BJ (cell line): ENCODE results near the gene LSM3. TPM values are rescaled to one million over a fixed set of nuclear protein-coding genes. Genes with fewer than 3 reads are reported as not detected.

Experiments
- CTCF ChIA-PET: fragments of 350-600 bp; formaldehyde crosslinking; extraction: SDS; loops from one replicate; lab custom pipeline; 2021; ENCODE audit warnings: antibody characterized with exemption, inconsistent platforms; lab: Yijun Ruan, JAX
- POLR2A ChIA-PET: fragments of 300-600 bp; sonication (Branson Sonifier 250); formaldehyde crosslinking; extraction: SDS; loops from one replicate; lab custom pipeline; 2021; ENCODE audit warnings: antibody characterized with exemption; lab: Charles Lee
- DNase-seq: peaks from one replicate; pipeline ENCODE4 v3.0.0-alpha.2; 2011; ENCODE audit warnings: low read depth
- H3K27me3 ChIP-seq: 2 replicates; pipeline ENCODE4 v1.6.0; 2011; ENCODE audit warnings: low read length; ENCODE audit not compliant: control insufficient read depth, insufficient read depth
- H3K36me3 ChIP-seq: 2 replicates; pipeline ENCODE4 v1.5.1; 2011; ENCODE audit warnings: low read length; ENCODE audit not compliant: control insufficient read depth, insufficient read depth
- H3K4me3 ChIP-seq: 2 replicates; pipeline ENCODE4 v1.5.1; 2011; ENCODE audit warnings: low read depth, mild to moderate bottlenecking, control low read depth, low read length
- polyA plus RNA-seq: library from polyadenylated mRNA; depleted of rRNA; stranded (reverse); fragments of >200 nt; gene quantifications from 2 replicates; pipeline ENCODE4 v1.2.3, GENCODE V29; 2011
- TF ChIP-seq, protein P1 (sequence below): IDR thresholded peaks from 2 replicates; pipeline ENCODE4 v1.5.1; 2011; ENCODE audit warnings: low read depth, mild to moderate bottlenecking, control low read depth, inconsistent platforms, low read length, moderate library complexity; ENCODE audit not compliant: insufficient read depth

LSM3 gene
- polyA plus RNA-seq, 1 experiment, result 2.7 TPM

DNA sequence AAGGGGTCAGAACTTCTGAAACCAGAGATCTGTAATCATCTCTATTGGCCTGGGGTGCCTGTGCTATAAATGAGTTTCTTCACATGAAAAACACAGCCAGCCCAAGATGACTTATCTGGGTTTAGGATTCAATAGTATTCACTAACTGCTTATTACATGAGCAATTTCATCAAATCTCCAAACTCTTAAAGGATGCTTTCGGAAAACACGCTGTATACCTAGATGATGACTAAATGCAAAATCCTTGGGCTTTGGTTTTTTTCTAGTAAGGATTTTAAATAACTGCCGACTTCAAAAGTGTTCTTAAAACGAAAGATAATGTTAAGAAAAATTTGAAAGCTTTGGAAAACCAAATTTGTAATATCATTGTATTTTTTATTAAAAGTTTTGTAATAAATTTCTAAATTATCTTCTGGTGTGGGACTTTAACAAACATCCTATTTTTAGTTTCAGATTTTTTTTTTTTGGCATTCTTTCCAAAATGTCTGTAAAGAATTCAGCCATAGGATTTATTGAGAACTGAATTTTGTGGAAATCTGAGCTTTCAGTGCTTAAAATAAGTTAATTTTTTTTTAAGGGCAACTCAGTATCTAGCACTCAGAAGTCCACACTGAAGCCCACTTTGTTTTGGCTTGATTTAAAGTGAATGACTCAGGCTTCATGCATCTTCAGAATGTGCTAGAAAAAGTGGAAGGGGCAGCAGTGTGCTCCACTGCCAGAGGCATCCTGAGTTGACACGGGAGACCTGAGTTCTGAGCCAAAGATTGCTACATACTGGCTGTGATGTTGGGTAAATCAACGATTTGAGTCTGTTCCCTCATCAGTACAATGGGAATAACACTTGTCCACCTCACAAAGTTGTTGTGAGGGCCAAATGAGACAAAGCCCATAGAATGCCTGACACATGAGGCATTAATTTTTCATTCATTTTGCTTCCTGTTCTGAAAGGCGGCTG is 35.1 kb upstream of the LSM3 start:
- ChIA-PET CTCF (interaction anchor here (1.0 to 2.7 kb wide), 4 partner anchors 12 to 247 kb away, joined by 3 to 7 read pairs (median 6); partner anchors contain the start of genes LSM3 and XPC), POLR2A (interaction anchor here (0.7 to 1.6 kb wide), 2 partner anchors 35 to 382 kb away, joined by 4 to 9 read pairs; partner anchors contain the start of genes LSM3 and XPC)
- no peak overlapping the region for H3K4me3 ChIP-seq
- peaks cover 35% of the 10 kb centered on the region for H3K36me3 ChIP-seq
- TF ChIP-seq, protein P1, sequence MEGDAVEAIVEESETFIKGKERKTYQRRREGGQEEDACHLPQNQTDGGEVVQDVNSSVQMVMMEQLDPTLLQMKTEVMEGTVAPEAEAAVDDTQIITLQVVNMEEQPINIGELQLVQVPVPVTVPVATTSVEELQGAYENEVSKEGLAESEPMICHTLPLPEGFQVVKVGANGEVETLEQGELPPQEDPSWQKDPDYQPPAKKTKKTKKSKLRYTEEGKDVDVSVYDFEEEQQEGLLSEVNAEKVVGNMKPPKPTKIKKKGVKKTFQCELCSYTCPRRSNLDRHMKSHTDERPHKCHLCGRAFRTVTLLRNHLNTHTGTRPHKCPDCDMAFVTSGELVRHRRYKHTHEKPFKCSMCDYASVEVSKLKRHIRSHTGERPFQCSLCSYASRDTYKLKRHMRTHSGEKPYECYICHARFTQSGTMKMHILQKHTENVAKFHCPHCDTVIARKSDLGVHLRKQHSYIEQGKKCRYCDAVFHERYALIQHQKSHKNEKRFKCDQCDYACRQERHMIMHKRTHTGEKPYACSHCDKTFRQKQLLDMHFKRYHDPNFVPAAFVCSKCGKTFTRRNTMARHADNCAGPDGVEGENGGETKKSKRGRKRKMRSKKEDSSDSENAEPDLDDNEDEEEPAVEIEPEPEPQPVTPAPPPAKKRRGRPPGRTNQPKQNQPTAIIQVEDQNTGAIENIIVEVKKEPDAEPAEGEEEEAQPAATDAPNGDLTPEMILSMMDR, result no peak
- H3K27me3 ChIP-seq, result no peaks in the 10 kb centered on the region
- DNase-seq, result peak; percentile 92

DNA sequence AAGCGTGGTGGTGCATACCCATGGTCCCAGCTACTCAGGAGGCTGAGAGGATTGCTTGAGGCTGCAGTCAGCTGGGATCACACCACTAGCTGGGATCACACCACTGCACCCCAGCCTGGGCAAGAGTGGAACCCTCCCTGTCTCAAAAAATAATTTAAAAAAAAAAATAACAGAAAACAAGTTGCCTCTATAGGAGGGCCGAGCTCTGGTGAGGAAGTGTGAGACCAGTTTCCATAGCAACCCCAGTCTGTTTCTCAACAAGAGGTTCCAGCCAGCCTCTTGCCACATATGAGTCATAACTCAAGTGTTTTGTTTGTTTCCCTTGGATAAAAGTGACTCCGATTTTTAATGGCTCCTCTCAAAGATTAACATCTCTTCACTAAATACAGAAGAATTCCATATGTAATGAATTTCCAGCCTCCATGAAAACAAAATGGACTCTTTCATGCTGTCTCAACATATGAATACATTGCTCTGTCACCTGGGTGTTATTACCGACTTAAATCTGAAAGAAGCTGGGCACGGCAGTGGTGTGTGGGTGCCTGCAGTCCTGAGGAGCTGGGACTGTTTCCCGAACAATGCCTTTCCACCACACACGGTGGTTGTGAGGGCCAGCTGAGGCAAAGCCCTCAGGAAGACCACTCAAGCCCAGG is 34.1 kb upstream of the LSM3 start:
- peak; percentile 99 for DNase-seq
- Histone ChIP-seq H3K36me3 (peaks cover 29% of the 10 kb centered on the region), H3K4me3 (no peak overlapping the region), H3K27me3 (no peaks in the 10 kb centered on the region)
- ChIA-PET POLR2A (interaction anchor here (0.5 to 1.6 kb wide), 2 partner anchors 34 to 111 kb away, joined by 3 to 4 read pairs; partner anchors contain the start of genes LSM3 and XPC), CTCF (interaction anchor here (0.7 to 2.7 kb wide), 5 partner anchors 13 to 59 kb away, joined by 3 to 7 read pairs (median 4); partner anchors contain the start of genes LSM3 and XPC)
- TF ChIP-seq, protein P1, result no peak

DNA sequence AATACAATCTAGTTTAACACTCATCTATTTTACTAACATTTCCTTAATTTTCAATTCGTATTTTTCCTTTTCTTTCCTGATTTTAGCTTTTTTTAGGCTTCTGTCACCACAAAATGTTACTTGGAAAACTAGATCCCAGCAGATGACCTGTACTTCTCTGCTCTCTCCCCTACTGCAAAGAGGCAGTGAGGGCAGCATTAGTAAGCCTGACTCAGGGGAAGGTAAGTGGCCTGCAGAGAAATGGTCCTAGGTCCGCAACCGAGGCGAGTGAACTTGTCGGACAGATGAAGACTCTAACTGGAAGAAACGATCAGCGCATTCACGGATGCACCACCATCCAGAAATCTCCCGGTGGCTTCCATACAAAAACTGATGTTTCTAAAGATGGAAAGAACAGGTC is 33.4 kb upstream of the LSM3 start:
- H3K4me3 ChIP-seq, result no peak overlapping the region
- CTCF ChIA-PET, result interaction anchor here (0.7 to 2.7 kb wide), 5 partner anchors 14 to 58 kb away, joined by 3 to 7 read pairs (median 4); partner anchors contain the start of gene XPC
- peaks cover 28% of the 10 kb centered on the region for H3K36me3 ChIP-seq
- POLR2A ChIA-PET, result interaction anchor here (0.5 to 1.6 kb wide), 2 partner anchors 33 to 111 kb away, joined by 3 to 4 read pairs; partner anchors contain the start of genes LSM3 and XPC
- no peaks in the 10 kb centered on the region for H3K27me3 ChIP-seq
- no peak for DNase-seq
- TF ChIP-seq, protein P1, result no peak

DNA sequence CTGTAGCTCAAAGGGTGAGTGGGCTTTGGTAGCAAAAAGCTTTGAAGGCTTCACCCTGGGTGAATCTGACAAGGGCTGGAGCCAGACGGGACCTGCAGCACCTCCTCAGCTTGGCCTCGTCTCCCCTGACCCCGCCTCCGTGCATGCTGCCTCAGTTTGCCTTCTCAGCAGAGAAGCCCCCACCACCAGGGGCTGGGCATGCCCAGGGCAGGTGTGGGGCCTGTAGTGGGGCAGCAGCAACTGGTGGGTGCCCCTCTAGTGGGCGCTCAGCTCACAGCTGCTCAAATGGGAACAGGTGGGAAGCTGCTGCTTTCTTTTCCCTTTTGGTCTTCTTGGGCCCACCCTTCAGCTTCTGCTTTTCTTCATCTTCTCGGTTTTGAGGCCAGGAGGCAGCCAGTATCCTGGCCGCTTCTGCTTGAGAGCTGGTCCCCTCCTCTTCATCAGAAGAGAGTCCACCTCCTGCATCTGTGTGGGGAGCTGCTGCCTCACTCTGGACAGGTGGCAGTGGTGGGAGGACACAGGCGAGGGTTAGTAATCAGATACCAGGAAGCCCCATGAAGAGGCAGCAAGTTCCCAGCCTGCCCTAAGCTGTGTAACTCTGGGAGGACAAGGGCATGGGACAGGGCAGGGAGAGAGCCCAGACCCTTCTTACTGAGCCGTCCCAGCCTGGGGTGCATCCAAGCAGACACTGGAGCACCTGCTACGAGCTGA is 32.8 kb upstream of the LSM3 start:
- H3K36me3 ChIP-seq, result peaks cover 26% of the 10 kb centered on the region
- no peaks in the 10 kb centered on the region for H3K27me3 ChIP-seq
- ChIA-PET POLR2A (interaction anchor here (1.6 kb wide), 1 partner anchor 33 kb away, joined by 4 read pairs; the partner anchor contains the start of genes LSM3 and XPC), CTCF (interaction anchor here (1.2 to 2.7 kb wide), 5 partner anchors 15 to 57 kb away, joined by 3 to 7 read pairs (median 4); partner anchors contain the start of gene XPC)
- TF ChIP-seq, protein P1, result peak; percentile 8; the same call in 1 of the 2 replicates
- H3K4me3 ChIP-seq, result no peak overlapping the region
- DNase-seq, result no peak
